GM23338 (cell line): ENCODE measurements around the gene MC2R. TPM values are rescaled to one million over a fixed set of nuclear protein-coding genes. Genes with fewer than 3 reads are reported as not detected.

ENCODE experiments used
- ATAC-seq: fragments of 200-7000 bp; cut with Tn5 transposase; 3 replicates; pipeline ENCODE4 v1.9.1; 2020
- DNase-seq: peaks from one replicate; pipeline ENCODE4 v3.0.0-alpha.2; 2015; ENCODE audit warnings: low spot score
- H2AFZ ChIP-seq: fragments of 200-600 bp; sonication (generic); 2 replicates; pipeline ENCODE4 v1.8.0; 2016; ENCODE audit warnings: antibody characterized with exemption, mild to moderate bottlenecking, moderate library complexity
- H3F3A ChIP-seq: fragments of 200-600 bp; sonication (generic); replicated peaks from 2 replicates; pipeline ENCODE4 v1.8.0; 2017; ENCODE audit warnings: antibody characterized with exemption, mixed run types, low read depth
- H3K27ac ChIP-seq: fragments of 200-600 bp; sonication (generic); 2 replicates; pipeline ENCODE4 v1.6.1; 2016; ENCODE audit warnings: low read depth
- H3K27me3 ChIP-seq: fragments of 200-600 bp; sonication (generic); 2 replicates; pipeline ENCODE4 v1.8.0; 2016; ENCODE audit warnings: mild to moderate bottlenecking, mixed run types, moderate library complexity; ENCODE audit not compliant: insufficient read depth
- H3K36me3 ChIP-seq: fragments of 200-600 bp; sonication (generic); 2 replicates; pipeline ENCODE4 v1.8.0; 2016; ENCODE audit warnings: mild to moderate bottlenecking; ENCODE audit not compliant: insufficient read depth
- H3K4me1 ChIP-seq: fragments of 200-600 bp; sonication (generic); 2 replicates; pipeline ENCODE4 v1.8.0; 2016; ENCODE audit warnings: mild to moderate bottlenecking, moderate library complexity; ENCODE audit not compliant: insufficient read depth
- H3K4me2 ChIP-seq: fragments of 200-600 bp; sonication (generic); 2 replicates; pipeline ENCODE4 v1.7.1; 2017; ENCODE audit warnings: mixed run types
- H3K4me3 ChIP-seq: fragments of 200-600 bp; sonication (generic); 2 replicates; pipeline ENCODE4 v1.6.1; 2016; ENCODE audit warnings: mixed run types
- H3K79me2 ChIP-seq: fragments of 200-600 bp; sonication (generic); replicated peaks from 2 replicates; pipeline ENCODE4 v1.8.0; 2017; ENCODE audit warnings: mild to moderate bottlenecking; ENCODE audit not compliant: insufficient read depth
- H3K9me2 ChIP-seq: fragments of 200-600 bp; sonication (generic); 2 replicates; pipeline ENCODE4 v1.8.0; 2017; ENCODE audit not compliant: insufficient read depth
- H4K20me1 ChIP-seq: fragments of 200-600 bp; sonication (generic); replicated peaks from 2 replicates; pipeline ENCODE4 v1.8.0; 2017; ENCODE audit warnings: mild to moderate bottlenecking; ENCODE audit not compliant: insufficient read depth
- H3K27ac Mint-ChIP-seq: 2 replicates; pipeline ENCODE4 v1.8.0; 2020; ENCODE audit warnings: inconsistent platforms, mild to moderate bottlenecking, moderate library complexity, mixed read lengths
- H3K27me3 Mint-ChIP-seq: 3 replicates; pipeline ENCODE4 v1.8.0; 2022; ENCODE audit warnings: low read depth, mild to moderate bottlenecking, moderate library complexity, mixed read lengths, inconsistent platforms; ENCODE audit not compliant: insufficient read depth, poor library complexity
- H3K36me3 Mint-ChIP-seq: 3 replicates; pipeline ENCODE4 v1.8.0; 2021; ENCODE audit warnings: low read depth, mild to moderate bottlenecking, inconsistent platforms, moderate library complexity, mixed read lengths
- H3K4me1 Mint-ChIP-seq: 3 replicates; pipeline ENCODE4 v1.8.0; 2020; ENCODE audit warnings: mild to moderate bottlenecking, inconsistent platforms, mixed read lengths
- H3K4me3 Mint-ChIP-seq: 3 replicates; pipeline ENCODE4 v1.8.0; 2021; ENCODE audit warnings: moderate library complexity, mild to moderate bottlenecking, inconsistent platforms, mixed read lengths
- H3K9me3 Mint-ChIP-seq: 3 replicates; pipeline ENCODE4 v1.8.0; 2020; ENCODE audit warnings: moderate library complexity, mild to moderate bottlenecking, inconsistent platforms, mixed read lengths
- CREB1 ChIP-seq: fragments of 250-450 bp; sonication (Bioruptor Pico); IDR thresholded peaks from 2 replicates; pipeline ENCODE4 v1.5.0; 2020; ENCODE audit warnings: low read depth, mild to moderate bottlenecking, moderate library complexity
- ETS1 ChIP-seq: IDR thresholded peaks from 2 replicates; pipeline ENCODE4 v1.6.1; 2016; ENCODE audit warnings: antibody characterized with exemption
- EZH2 ChIP-seq: fragments of 200-600 bp; sonication (generic); IDR thresholded peaks from one replicate; pipeline ENCODE4 v1.8.0; 2017; ENCODE audit warnings: antibody characterized with exemption, mild to moderate bottlenecking, low read depth; ENCODE audit not compliant: unreplicated experiment
- EZH2phosphoT487 ChIP-seq: fragments of 200-600 bp; sonication (generic); IDR thresholded peaks from one replicate; pipeline ENCODE4 v1.8.1; 2018; ENCODE audit warnings: antibody characterized with exemption; ENCODE audit not compliant: unreplicated experiment
- JUNB ChIP-seq: IDR thresholded peaks from one replicate; pipeline ENCODE4 v1.6.1; 2016; ENCODE audit warnings: antibody characterized with exemption; ENCODE audit not compliant: unreplicated experiment
- NANOG ChIP-seq: IDR thresholded peaks from 2 replicates; pipeline ENCODE4 v1.6.1; 2016; ENCODE audit warnings: antibody characterized with exemption, borderline replicate concordance
- POLR2AphosphoS5 ChIP-seq: IDR thresholded peaks from 2 replicates; pipeline ENCODE4 v1.6.1; 2016; ENCODE audit warnings: antibody characterized with exemption, low read depth
- REST ChIP-seq: IDR thresholded peaks from one replicate; pipeline ENCODE4 v1.6.1; 2018; ENCODE audit warnings: antibody characterized with exemption; ENCODE audit not compliant: unreplicated experiment
- STAT1 ChIP-seq: IDR thresholded peaks from one replicate; pipeline ENCODE4 v1.6.1; 2016; ENCODE audit warnings: antibody characterized with exemption; ENCODE audit not compliant: unreplicated experiment
- ZNF331 ChIP-seq: fragments of 250-450 bp; sonication (Bioruptor Pico); IDR thresholded peaks from 2 replicates; pipeline ENCODE4 v1.5.0; 2020; ENCODE audit warnings: low read depth, mild to moderate bottlenecking, moderate library complexity
- polyA plus RNA-seq: library from polyadenylated mRNA; unstranded; fragments of >200 nt; fragmentation: Nextera tagmentation; extraction: Ambion mirVana; gene quantifications from 2 replicates; pipeline ENCODE4 v1.2.1, GENCODE V29; 2016
- total RNA-seq: library from RNA; depleted of rRNA; stranded (reverse); fragments of >200 nt; shearing (Covaris generic); gene quantifications from 2 replicates; pipeline ENCODE4 v1.2.3, GENCODE V29; 2014
- TF ChIP-seq, protein P1 (sequence below), 2 experiments: fragments of 200-600 bp in 1 of 2; sonication (generic) in 1 of 2; conservative IDR thresholded peaks; 2 replicates each; pipeline versions ENCODE4 v1.5.1 to v1.6.1; 2016 to 2017; ENCODE audit warnings: antibody characterized with exemption in 2 of 2, low read depth in 2 of 2, mild to moderate bottlenecking in 2 of 2, moderate library complexity in 1 of 2

MC2R gene
- total and polyA plus RNA-seq, 2 experiments from 2014 or later, result not detected

DNA sequence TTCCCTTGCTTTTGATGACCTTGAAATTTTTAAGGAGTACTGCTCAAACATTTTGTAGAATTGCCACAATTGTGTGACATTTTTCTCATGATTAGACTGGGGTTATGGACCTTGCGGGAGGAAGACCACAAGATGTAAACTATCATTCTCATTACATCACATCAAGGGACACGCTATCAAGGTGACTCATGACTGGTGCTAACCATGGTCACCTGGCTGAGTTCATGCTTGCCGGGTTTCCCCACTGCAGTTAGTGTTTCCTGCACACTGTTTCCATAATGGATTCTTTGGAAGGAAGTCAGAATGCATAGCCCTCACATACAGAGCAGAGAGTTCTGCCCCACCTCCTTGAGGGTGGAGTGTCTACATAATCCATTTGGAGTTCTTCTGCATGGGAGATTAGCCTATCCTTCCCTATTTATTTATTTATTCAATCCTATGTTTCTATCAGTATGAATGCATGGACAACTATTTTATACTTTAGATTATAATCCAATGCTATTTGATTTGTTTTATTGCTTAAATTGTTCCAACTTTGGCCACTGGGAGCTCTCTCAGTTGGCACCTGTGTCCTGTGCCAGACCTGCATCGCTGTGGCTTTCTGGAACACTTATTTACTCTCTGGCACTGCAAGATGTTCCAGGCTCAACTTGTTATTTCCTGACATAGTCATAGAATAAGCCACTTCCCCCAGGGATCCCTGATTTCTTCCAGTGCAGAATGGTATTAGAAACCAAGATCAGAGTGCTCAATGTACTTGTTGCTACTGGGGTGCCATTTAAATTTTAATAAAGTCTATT is 6.0 kb downstream of the MC2R start:
- Mint-ChIP-seq H3K27ac (no peak overlapping the region), H3K4me1 (no peaks in the 10 kb centered on the region; the same call in 2 of the 3 replicates), H3K4me3 (no peak overlapping the region), H3K36me3 (no peaks in the 10 kb centered on the region), H3K27me3 (peaks cover 2% of the 10 kb centered on the region), H3K9me3 (peaks cover 3% of the 10 kb centered on the region; the same call in 1 of the 3 replicates)
- no peak overlapping the region for H3K4me2 ChIP-seq
- H3K4me1 ChIP-seq, result no peaks in the 10 kb centered on the region
- H3K4me3 ChIP-seq, result no peak overlapping the region
- H3K79me2 ChIP-seq, result no peaks in the 10 kb centered on the region
- no peak overlapping the region for H3K27ac ChIP-seq
- H3K36me3 ChIP-seq, result no peaks in the 10 kb centered on the region
- H4K20me1 ChIP-seq, result no peaks in the 10 kb centered on the region
- H2AFZ ChIP-seq, result no peak overlapping the region
- no peaks in the 10 kb centered on the region for H3K27me3 ChIP-seq
- ATAC-seq (no peak), DNase-seq (no peak)
- no peaks in the 10 kb centered on the region for H3F3A ChIP-seq
- TF ChIP-seq EZH2, result no peak
- TF ChIP-seq, protein P1, sequence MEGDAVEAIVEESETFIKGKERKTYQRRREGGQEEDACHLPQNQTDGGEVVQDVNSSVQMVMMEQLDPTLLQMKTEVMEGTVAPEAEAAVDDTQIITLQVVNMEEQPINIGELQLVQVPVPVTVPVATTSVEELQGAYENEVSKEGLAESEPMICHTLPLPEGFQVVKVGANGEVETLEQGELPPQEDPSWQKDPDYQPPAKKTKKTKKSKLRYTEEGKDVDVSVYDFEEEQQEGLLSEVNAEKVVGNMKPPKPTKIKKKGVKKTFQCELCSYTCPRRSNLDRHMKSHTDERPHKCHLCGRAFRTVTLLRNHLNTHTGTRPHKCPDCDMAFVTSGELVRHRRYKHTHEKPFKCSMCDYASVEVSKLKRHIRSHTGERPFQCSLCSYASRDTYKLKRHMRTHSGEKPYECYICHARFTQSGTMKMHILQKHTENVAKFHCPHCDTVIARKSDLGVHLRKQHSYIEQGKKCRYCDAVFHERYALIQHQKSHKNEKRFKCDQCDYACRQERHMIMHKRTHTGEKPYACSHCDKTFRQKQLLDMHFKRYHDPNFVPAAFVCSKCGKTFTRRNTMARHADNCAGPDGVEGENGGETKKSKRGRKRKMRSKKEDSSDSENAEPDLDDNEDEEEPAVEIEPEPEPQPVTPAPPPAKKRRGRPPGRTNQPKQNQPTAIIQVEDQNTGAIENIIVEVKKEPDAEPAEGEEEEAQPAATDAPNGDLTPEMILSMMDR (conservative IDR thresholded peaks at IDR 0.05; ENCODE audit: low read depth in 2 of 2), result 0 out of 4 replicates have a peak, but pooled peaks of 1 of the 2 experiments have one; percentile 27
- no peaks in the 10 kb centered on the region for H3K9me2 ChIP-seq

DNA sequence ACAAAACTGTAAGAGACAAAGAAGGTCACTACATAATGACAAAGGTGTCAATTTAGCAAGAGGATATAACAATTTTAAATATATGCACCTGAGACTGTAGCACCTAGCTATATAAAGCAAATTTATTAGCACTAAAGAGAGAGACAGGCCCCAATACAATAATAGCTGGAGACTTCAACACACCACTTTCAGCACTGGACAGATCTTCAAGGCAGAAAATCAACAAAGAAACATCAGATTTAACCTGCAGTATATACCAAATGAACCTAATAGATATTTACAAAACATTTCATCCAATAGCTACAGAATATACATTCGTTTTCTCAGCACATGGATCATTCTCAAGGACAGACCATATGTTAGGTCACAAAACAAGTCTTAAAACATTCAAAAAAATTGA is 14.7 kb downstream of the MC2R start:
- Mint-ChIP-seq H3K36me3 (no peaks in the 10 kb centered on the region), H3K4me3 (no peak overlapping the region), H3K27me3 (no peaks in the 10 kb centered on the region), H3K27ac (no peak overlapping the region), H3K4me1 (no peaks in the 10 kb centered on the region; the same call in 2 of the 3 replicates), H3K9me3 (peaks cover 3% of the 10 kb centered on the region; the same call in 1 of the 3 replicates)
- no peaks in the 10 kb centered on the region for H3K27me3 ChIP-seq
- no peaks in the 10 kb centered on the region for H3K36me3 ChIP-seq
- no peaks in the 10 kb centered on the region for H4K20me1 ChIP-seq
- H3K4me2 ChIP-seq, result no peak overlapping the region
- H3K4me3 ChIP-seq, result no peak overlapping the region
- no peak for DNase-seq
- H3K9me2 ChIP-seq, result no peaks in the 10 kb centered on the region; the same call in 1 of the 2 replicates
- no peak for ATAC-seq
- H2AFZ ChIP-seq, result no peak overlapping the region
- H3K4me1 ChIP-seq, result no peaks in the 10 kb centered on the region
- H3K79me2 ChIP-seq, result no peaks in the 10 kb centered on the region
- H3F3A ChIP-seq, result no peaks in the 10 kb centered on the region
- H3K27ac ChIP-seq, result no peak overlapping the region
- TF ChIP-seq NANOG (no peak), EZH2phosphoT487 (no peak), REST (no peak), STAT1 (no peak), ZNF331 (CRISPR knock-in tag) (no peak), CREB1 (no peak), EZH2 (no peak), ETS1 (no peak), POLR2AphosphoS5 (no peak), JUNB (no peak)
